PC-3 (cell line): Measurements from ENCODE around the gene ERGIC1. TPM values are rescaled to one million over a fixed set of nuclear protein-coding genes. Genes with fewer than 3 reads are reported as not detected.
"Not testable (repeated sequence)": the region's sequence is repeated elsewhere in the genome, so short reads cannot be mapped to it uniquely, and the experiment has no call there.

Experiments used
- ATAC-seq: fragments of 200-7000 bp; cut with Tn5 transposase; 2 replicates; pipeline ENCODE4 v1.9.1; 2020; ENCODE audit warnings: mild to moderate bottlenecking, moderate library complexity
- BruUV-seq: library from RNA; stranded (reverse); fragments of 400-500 nt; replicated peaks from 2 replicates; lab custom pipeline; 2021; lab: Mats Ljungman, UMichigan
- CTCF ChIA-PET: fragments of 300-600 bp; sonication (Branson Sonifier 250); formaldehyde crosslinking; loops from one replicate; lab custom pipeline; 2022; ENCODE audit warnings: antibody characterized with exemption; lab: Charles Lee
- POLR2A ChIA-PET: fragments of 300-600 bp; sonication (Branson Sonifier 250); formaldehyde crosslinking; loops from one replicate; lab custom pipeline; 2022; ENCODE audit warnings: antibody characterized with exemption; ENCODE audit not compliant: unreplicated experiment; lab: Charles Lee
- DNase-seq: peaks from one replicate; pipeline ENCODE4 v3.0.0-alpha.2; 2015
- H2AFZ ChIP-seq: fragments of 300-600 bp; sonication (generic); 2 replicates; pipeline ENCODE4 v1.6.0; 2016; ENCODE audit warnings: antibody characterized with exemption, low read length
- H3F3A ChIP-seq: fragments of 300-600 bp; sonication (generic); one replicate; pipeline ENCODE4 v1.6.0; 2017; ENCODE audit warnings: antibody characterized with exemption, low read length, control low read depth, mild to moderate bottlenecking; ENCODE audit not compliant: unreplicated experiment
- H3K27ac ChIP-seq: fragments of 300-600 bp; sonication (generic); 2 replicates; pipeline ENCODE4 v1.5.1; 2016; ENCODE audit warnings: mild to moderate bottlenecking, low read length
- H3K27me3 ChIP-seq: fragments of 300-600 bp; sonication (generic); 2 replicates; pipeline ENCODE4 v1.6.1; 2016; ENCODE audit warnings: low read length, mixed read lengths
- H3K36me3 ChIP-seq: fragments of 300-600 bp; sonication (generic); 2 replicates; pipeline ENCODE4 v1.6.1; 2016; ENCODE audit warnings: low read depth, mixed run types, low read length, mixed read lengths
- H3K4me1 ChIP-seq: fragments of 300-600 bp; sonication (generic); 2 replicates; pipeline ENCODE4 v1.5.1; 2016; ENCODE audit warnings: low read length; ENCODE audit not compliant: insufficient read depth
- H3K4me2 ChIP-seq: fragments of 300-600 bp; sonication (generic); 2 replicates; pipeline ENCODE4 v1.6.0; 2016; ENCODE audit warnings: low read length
- H3K4me3 ChIP-seq: fragments of 300-600 bp; sonication (generic); 2 replicates; pipeline ENCODE4 v1.5.1; 2016; ENCODE audit warnings: mild to moderate bottlenecking, low read length, mixed read lengths
- H3K79me2 ChIP-seq: fragments of 300-600 bp; sonication (generic); 2 replicates; pipeline ENCODE4 v1.6.1; 2017; ENCODE audit warnings: low read length, mixed read lengths
- H3K9ac ChIP-seq: fragments of 300-600 bp; sonication (generic); 2 replicates; pipeline ENCODE4 v1.6.0; 2016; ENCODE audit warnings: mild to moderate bottlenecking, low read length
- H3K9me2 ChIP-seq: fragments of 300-600 bp; sonication (generic); replicated peaks from 2 replicates; pipeline ENCODE4 v1.6.1; 2016; ENCODE audit warnings: mixed run types, low read length, mixed read lengths
- H3K9me3 ChIP-seq: fragments of 300-600 bp; sonication (generic); 2 replicates; pipeline ENCODE4 v1.6.1; 2016; ENCODE audit warnings: low read length, mixed read lengths
- H4K20me1 ChIP-seq: fragments of 300-600 bp; sonication (generic); 2 replicates; pipeline ENCODE4 v1.6.1; 2016; ENCODE audit warnings: low read length, mixed read lengths
- CTCF ChIP-seq: fragments of 300-600 bp; sonication (generic); conservative IDR thresholded peaks from 2 replicates; pipeline ENCODE4 v1.5.1; 2017; ENCODE audit warnings: antibody characterized with exemption, low read depth, mild to moderate bottlenecking, low read length
- EZH2 ChIP-seq: fragments of 300-600 bp; sonication (generic); IDR thresholded peaks from one replicate; pipeline ENCODE4 v1.6.1; 2017; ENCODE audit warnings: antibody characterized with exemption, mild to moderate bottlenecking, low read length; ENCODE audit not compliant: unreplicated experiment
- EZH2phosphoT487 ChIP-seq: fragments of 300-600 bp; sonication (generic); IDR thresholded peaks from 2 replicates; pipeline ENCODE4 v1.6.1; 2018; ENCODE audit warnings: mild to moderate bottlenecking, antibody characterized with exemption, low read length, borderline replicate concordance
- intact Hi-C: fragments of 100-400 bp; cut with micrococcal nuclease; formaldehyde crosslinking; loops from 2 replicates; pipeline ENCODE4 v1.9.0; 2023
- total RNA-seq: library from RNA; depleted of rRNA; stranded (reverse); fragments of >200 nt; gene quantifications from 2 replicates; pipeline ENCODE4 v1.2.3, GENCODE V29; 2014

ERGIC1 gene
- total RNA-seq, 1 experiment from 2014 or later = 148 TPM

- Histone ChIP-seq H3K4me1 (peaks cover 23% of the 10 kb centered on the region), H3F3A (no peaks in the 10 kb centered on the region), H4K20me1 (no peaks in the 10 kb centered on the region), H3K4me2 (no peak overlapping the region), H3K79me2 (no peaks in the 10 kb centered on the region), H3K9me2 (no peaks in the 10 kb centered on the region), H3K36me3 (no peaks in the 10 kb centered on the region), H3K9ac (no peak overlapping the region), H3K4me3 (no peak overlapping the region), H3K9me3 (no peaks in the 10 kb centered on the region), H3K27ac (no peak overlapping the region), H3K27me3 (no peaks in the 10 kb centered on the region), H2AFZ (no peak overlapping the region)
- DNase-seq = no peak
- intact Hi-C loops = no loop called here
- POLR2A ChIA-PET = no interaction called here
- no peak for ATAC-seq
- CTCF ChIA-PET = no interaction called here
- BruUV-seq = no TSS peak
- TF ChIP-seq CTCF (no peak), EZH2phosphoT487 (no peak), EZH2 (no peak)
Observed at GRCh38 chr5:172786736-172787462, 47.2 kb upstream of the ERGIC1 start.

- ATAC-seq, H3K9ac ChIP-seq, H3K4me3 ChIP-seq, CTCF ChIA-PET, H4K20me1 ChIP-seq, H3K36me3 ChIP-seq, H3F3A ChIP-seq, H3K4me2 ChIP-seq, H3K79me2 ChIP-seq, H3K9me3 ChIP-seq, H3K27me3 ChIP-seq, H3K9me2 ChIP-seq, POLR2A ChIA-PET, DNase-seq, intact Hi-C loops, H2AFZ ChIP-seq, BruUV-seq, H3K27ac ChIP-seq: not testable (repeated sequence)
- peaks cover 17% of the 10 kb centered on the region for H3K4me1 ChIP-seq
Observed at GRCh38 chr5:172787538-172787937, 46.5 kb upstream of the ERGIC1 start.

GRCh38 chr5:172788771-172789686, 45.0 kb upstream of the ERGIC1 start:
- ChIA-PET CTCF (no interaction called here), POLR2A (interaction anchor here (0.6 kb wide), 1 partner anchor 18 kb away, joined by 10 read pairs; no protein-coding TSS in a partner anchor)
- Histone ChIP-seq H3K9me2 (no peaks in the 10 kb centered on the region), H3K79me2 (no peaks in the 10 kb centered on the region), H3K27ac (no peak overlapping the region), H3K4me2 (no peak overlapping the region), H4K20me1 (no peaks in the 10 kb centered on the region), H3K36me3 (no peaks in the 10 kb centered on the region), H3K27me3 (no peaks in the 10 kb centered on the region), H3K9ac (no peak overlapping the region), H3F3A (no peaks in the 10 kb centered on the region), H3K4me3 (no peak overlapping the region), H2AFZ (no peak overlapping the region), H3K9me3 (no peaks in the 10 kb centered on the region), H3K4me1 (peaks cover 17% of the 10 kb centered on the region)
- ATAC-seq (no peak), DNase-seq (no peak)
- BruUV-seq = no TSS peak
- intact Hi-C loops = no loop called here
- no peak for TF ChIP-seq EZH2phosphoT487
- no peak for TF ChIP-seq EZH2
- TF ChIP-seq CTCF = no peak
